Effector memory CD8-positive, alpha-beta T cell (primary cell): Measurements from ENCODE around the gene FAM186B.
A peak's percentile ranks its signal among the peaks of the same experiment; 100 is the strongest.

Experiments
- ATAC-seq: fragments of 150-1000 bp; cut with Tn5 transposase; replicated peaks from 2 replicates; pipeline ENCODE4 v1.10.0; 2021; ENCODE audit warnings: mild to moderate bottlenecking, moderate library complexity
- DNase-seq, 3 experiments: peaks; one replicate each; pipeline ENCODE4 v3.0.0; 2021
- H3K27ac Mint-ChIP-seq, 2 donors: one replicate each; pipeline ENCODE4 v1.8.0; 2022; ENCODE audit warnings: mild to moderate bottlenecking in 2 of 2, mixed read lengths in 2 of 2, moderate library complexity in 2 of 2
- H3K27me3 Mint-ChIP-seq, 2 donors: one replicate each; pipeline ENCODE4 v1.8.0; 2022; ENCODE audit warnings: mixed read lengths in 2 of 2
- H3K36me3 Mint-ChIP-seq: one replicate; pipeline ENCODE4 v1.8.0; 2022; ENCODE audit warnings: mild to moderate bottlenecking, moderate library complexity, mixed read lengths; ENCODE audit not compliant: insufficient read depth
- H3K4me1 Mint-ChIP-seq, 2 donors: one replicate each; pipeline ENCODE4 v1.8.0; 2022; ENCODE audit warnings: low read depth in 2 of 2, mixed read lengths in 2 of 2
- H3K4me3 Mint-ChIP-seq, 2 donors: one replicate each; pipeline ENCODE4 v1.8.0; 2022; ENCODE audit warnings: mild to moderate bottlenecking in 2 of 2, mixed read lengths in 2 of 2, moderate library complexity in 2 of 2
- H3K9me3 Mint-ChIP-seq, 2 donors: one replicate each; pipeline ENCODE4 v1.8.0; 2022; ENCODE audit warnings: mixed read lengths in 2 of 2

FAM186B gene

DNA sequence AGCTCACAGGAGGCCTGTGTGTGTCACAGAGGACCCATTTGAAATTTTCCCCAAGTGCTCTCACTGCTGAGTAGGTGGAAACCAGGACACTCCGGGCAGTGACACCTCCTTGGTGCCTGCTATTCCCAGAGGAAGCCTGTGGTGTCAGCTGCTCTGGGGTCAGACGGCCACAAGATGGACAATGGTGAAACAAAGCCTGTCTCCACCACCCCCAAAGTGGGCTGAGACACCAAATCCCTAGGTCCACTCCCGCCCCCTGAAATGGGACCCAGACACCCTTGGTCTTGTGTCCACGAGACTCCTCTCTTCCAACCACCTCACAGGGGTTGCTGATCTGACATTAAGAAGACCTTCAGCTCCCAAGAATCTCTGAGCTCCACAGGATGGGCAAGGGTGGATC is 59.6 kb downstream of the FAM186B start:
- no peaks in the 10 kb centered on the region for H3K9me3 Mint-ChIP-seq
- peaks cover 5 to 9% of the 10 kb centered on the region in 2 donors for H3K4me1 Mint-ChIP-seq
- ATAC-seq, result no peak
- no peak for DNase-seq
- no peak overlapping the region for H3K27ac Mint-ChIP-seq
- H3K36me3 Mint-ChIP-seq, result no peaks in the 10 kb centered on the region
- no peak overlapping the region for H3K4me3 Mint-ChIP-seq
- peaks cover 30 to 60% of the 10 kb centered on the region in 2 donors for H3K27me3 Mint-ChIP-seq

DNA sequence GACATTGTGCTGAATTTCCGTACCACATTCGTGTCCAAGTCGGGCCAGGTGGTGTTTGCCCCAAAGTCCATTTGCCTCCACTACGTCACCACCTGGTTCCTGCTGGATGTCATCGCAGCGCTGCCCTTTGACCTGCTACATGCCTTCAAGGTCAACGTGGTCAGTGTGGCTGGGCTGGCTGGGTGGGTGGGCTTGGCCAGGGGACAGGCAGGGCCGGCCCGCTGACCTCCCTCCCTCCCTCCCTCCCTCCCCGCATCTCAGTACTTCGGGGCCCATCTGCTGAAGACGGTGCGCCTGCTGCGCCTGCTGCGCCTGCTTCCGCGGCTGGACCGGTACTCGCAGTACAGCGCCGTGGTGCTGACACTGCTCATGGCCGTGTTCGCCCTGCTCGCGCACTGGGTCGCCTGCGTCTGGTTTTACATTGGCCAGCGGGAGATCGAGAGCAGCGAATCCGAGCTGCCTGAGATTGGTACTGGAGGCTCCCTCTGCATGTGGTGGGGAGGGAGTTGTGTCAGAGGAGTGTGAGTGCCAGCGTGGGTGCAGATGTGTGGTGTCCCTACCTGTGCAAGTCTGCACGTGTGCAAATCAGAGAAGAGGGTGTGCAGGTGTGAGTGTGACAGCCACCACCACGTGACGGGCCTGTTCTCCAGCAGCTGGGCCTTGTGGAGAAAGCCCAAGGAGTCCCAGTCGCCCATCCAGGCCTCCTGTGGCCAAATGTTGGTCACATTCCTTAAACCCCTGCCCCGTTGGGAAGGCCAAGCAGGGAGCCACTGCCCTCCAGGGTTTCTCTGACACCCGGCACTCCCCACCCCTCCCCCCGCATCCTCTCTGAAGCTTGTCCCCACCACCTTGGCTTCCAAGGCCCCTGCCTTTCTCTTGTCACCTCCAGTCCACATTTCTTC is 61.3 kb downstream of the FAM186B start:
- peaks cover 12 to 19% of the 10 kb centered on the region in 2 donors for H3K4me1 Mint-ChIP-seq
- no peak overlapping the region for H3K4me3 Mint-ChIP-seq
- no peak overlapping the region for H3K27ac Mint-ChIP-seq

DNA sequence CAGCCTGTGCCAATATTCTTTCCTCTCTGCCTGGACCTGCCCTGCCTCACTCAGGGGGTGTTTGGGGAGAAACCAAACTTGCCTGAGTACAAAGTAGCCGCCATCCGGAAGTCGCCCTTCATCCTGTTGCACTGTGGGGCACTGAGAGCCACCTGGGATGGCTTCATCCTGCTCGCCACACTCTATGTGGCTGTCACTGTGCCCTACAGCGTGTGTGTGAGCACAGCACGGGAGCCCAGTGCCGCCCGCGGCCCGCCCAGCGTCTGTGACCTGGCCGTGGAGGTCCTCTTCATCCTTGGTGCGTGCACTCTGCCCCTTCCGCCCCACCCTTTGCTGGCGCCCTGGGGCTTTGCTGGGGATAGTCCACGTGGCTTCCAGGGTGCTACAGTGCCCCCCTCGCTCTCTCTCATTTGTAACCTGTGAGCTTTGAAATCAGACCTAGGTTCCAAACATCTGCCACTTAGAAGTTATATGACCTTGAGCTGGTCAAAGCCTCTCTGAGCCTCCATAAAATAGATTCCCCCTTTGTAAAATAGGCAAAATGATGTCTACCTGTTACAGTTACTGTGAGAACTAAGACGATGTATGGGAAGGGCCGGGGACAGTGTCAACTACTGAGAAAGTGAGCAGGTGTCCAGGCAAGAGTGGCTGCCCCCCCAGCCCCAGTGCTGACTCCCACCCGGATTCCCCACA is 62.1 kb downstream of the FAM186B start:
- DNase-seq (no peak), ATAC-seq (no peak)
- Mint-ChIP-seq H3K4me3 (no peak overlapping the region), H3K36me3 (no peaks in the 10 kb centered on the region), H3K9me3 (no peaks in the 10 kb centered on the region), H3K4me1 (peaks cover 12 to 17% of the 10 kb centered on the region in 2 donors), H3K27me3 (peaks cover 15 to 46% of the 10 kb centered on the region in 2 donors), H3K27ac (no peak overlapping the region)

More for the DNA sequence above, 61.3 kb downstream of the FAM186B start:
- H3K27me3 Mint-ChIP-seq, result peaks cover 22 to 54% of the 10 kb centered on the region in 2 donors
- H3K9me3 Mint-ChIP-seq, result no peaks in the 10 kb centered on the region
- no peaks in the 10 kb centered on the region for H3K36me3 Mint-ChIP-seq
- ATAC-seq, result no peak
- no peak for DNase-seq

DNA sequence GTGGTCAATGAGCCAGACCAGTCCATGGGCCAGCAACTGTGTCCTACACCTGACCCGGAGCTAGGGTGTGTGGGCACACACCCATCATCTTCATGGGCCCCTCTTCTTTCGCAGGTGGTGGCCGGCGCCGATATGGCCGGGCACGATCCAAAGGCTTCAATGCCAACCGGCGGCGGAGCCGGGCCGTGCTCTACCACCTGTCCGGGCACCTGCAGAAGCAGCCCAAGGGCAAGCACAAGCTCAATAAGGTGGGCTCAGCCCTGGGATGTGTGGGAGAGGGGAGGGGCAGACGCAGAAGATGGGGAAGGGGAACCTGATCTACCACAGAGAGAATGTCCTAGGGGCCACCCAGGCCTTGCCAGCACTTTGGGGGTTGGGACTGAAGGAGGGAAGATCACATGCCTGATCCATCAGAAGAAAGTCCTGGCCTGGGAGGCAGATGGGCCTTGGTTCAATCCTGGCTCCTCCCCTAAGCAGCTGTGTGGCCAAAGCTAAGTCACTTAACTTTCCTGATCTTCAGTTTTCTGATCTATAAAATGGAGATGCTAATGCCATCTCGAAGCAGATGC is 62.8 kb downstream of the FAM186B start:
- Mint-ChIP-seq H3K27me3 (peaks cover 8 to 39% of the 10 kb centered on the region in 2 donors), H3K27ac (no peak overlapping the region), H3K4me1 (peaks cover 12 to 18% of the 10 kb centered on the region in 2 donors)

DNA sequence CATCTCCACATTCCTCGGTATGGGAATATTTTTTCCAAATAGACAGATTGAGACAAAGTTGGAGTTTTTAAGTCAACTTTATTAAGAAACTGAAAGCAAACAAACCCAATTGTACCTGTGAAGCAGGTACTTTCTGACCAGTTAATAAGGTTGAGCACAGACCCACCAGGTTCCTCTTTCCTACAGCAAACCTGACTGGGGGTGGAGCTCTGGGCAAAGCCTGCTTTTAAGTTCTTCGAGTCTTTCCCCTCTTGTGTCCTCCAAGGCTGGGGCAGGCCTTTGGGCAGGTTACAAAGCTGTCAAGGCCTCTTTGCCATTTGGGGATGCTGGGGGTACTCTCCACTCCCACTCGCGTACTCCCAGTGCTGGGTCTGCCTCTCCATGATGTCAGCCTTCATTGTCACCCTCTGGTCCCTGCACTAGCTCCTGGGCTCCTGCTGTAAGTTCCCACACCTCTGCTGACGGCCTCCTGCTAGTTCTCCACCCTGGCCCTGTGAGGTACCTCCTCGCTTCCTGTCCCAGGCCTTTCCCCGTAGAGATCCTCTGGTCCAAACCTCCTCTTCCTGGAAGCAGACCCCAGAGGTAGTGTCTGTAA is 63.4 kb downstream of the FAM186B start:
- ATAC-seq (no peak), DNase-seq (no peak)
- H3K4me1 Mint-ChIP-seq, result peaks cover 12 to 22% of the 10 kb centered on the region in 2 donors
- peaks cover 1 to 33% of the 10 kb centered on the region in 2 donors for H3K27me3 Mint-ChIP-seq
- H3K9me3 Mint-ChIP-seq, result no peaks in the 10 kb centered on the region
- peak overlapping the region; percentile 20 to 29 for H3K4me3 Mint-ChIP-seq
- H3K27ac Mint-ChIP-seq, result no peak overlapping the region
- no peaks in the 10 kb centered on the region for H3K36me3 Mint-ChIP-seq

More for the DNA sequence above, 62.8 kb downstream of the FAM186B start:
- Mint-ChIP-seq H3K9me3 (no peaks in the 10 kb centered on the region), H3K36me3 (no peaks in the 10 kb centered on the region), H3K4me3 (peak overlapping the region; percentile 20 to 29)
- ATAC-seq (no peak), DNase-seq (no peak)

- Mint-ChIP-seq H3K4me3 (no peak overlapping the region), H3K9me3 (no peaks in the 10 kb centered on the region), H3K27ac (peak overlapping the region in 1 of 2 donors; percentile 44), H3K4me1 (peaks cover 12 to 22% of the 10 kb centered on the region in 2 donors), H3K36me3 (no peaks in the 10 kb centered on the region), H3K27me3 (peaks cover 0 to 26% of the 10 kb centered on the region in 2 donors)
- DNase-seq (no peak), ATAC-seq (no peak)
Observed at GRCh38 chr12:49541140-49541861, 64.1 kb downstream of the FAM186B start.

DNA sequence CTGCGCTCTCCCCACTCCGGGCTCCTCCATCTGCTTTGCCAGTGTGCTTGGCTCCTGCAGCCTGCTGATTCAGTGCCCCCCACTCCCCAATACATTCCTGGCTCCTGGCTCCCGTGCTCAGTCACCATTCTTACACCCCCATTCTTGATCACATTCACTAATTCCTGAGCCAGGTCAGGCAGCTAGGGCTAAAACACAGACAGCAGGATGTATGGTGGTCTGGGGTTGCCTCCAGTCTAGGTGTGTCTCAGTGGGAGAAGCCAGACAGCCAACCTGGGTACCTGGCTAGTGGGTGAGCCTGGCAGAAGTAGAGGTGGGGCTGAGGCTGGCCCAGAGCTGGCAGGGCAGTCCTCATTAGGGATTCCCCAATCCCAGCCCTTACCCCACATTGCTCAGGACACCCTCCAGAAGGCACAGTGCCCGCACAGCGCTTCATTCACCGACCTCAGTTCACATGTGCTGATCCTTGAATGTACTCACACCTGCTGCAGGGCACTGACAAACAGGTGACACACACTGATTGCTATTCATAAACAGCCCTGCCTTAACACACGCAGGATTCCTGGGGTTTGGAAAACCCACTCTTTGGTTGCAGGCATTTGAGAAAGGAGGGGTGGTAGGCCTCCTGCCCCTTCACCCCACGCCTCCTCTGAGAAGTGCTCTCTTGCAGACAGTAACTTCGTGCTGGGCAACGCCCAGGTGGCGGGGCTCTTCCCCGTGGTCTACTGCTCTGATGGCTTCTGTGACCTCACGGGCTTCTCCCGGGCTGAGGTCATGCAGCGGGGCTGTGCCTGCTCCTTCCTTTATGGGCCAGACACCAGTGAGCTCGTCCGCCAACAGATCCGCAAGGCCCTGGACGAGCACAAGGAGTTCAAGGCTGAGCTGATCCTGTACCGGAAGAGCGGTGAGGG is 65.0 kb downstream of the FAM186B start:
- H3K36me3 Mint-ChIP-seq, result no peaks in the 10 kb centered on the region
- ATAC-seq, result no peak
- DNase-seq, result no peak
- peak overlapping the region; percentile 68 to 73 for H3K4me3 Mint-ChIP-seq
- peak overlapping the region; percentile 65 to 70 for H3K27ac Mint-ChIP-seq
- H3K4me1 Mint-ChIP-seq, result peaks cover 12 to 22% of the 10 kb centered on the region in 2 donors
- no peaks in the 10 kb centered on the region for H3K9me3 Mint-ChIP-seq
- peaks cover 0 to 18% of the 10 kb centered on the region in 2 donors for H3K27me3 Mint-ChIP-seq

GRCh38 chr12:49539406-49540228 is 65.8 kb downstream of the FAM186B start:
- Mint-ChIP-seq H3K27me3 (peaks cover 0 to 9% of the 10 kb centered on the region in 2 donors), H3K27ac (peak overlapping the region; percentile 65 to 70), H3K9me3 (no peaks in the 10 kb centered on the region), H3K36me3 (no peaks in the 10 kb centered on the region), H3K4me3 (peak overlapping the region; percentile 68 to 73), H3K4me1 (peaks cover 12 to 18% of the 10 kb centered on the region in 2 donors)
- ATAC-seq, result no peak
- no peak for DNase-seq

DNA sequence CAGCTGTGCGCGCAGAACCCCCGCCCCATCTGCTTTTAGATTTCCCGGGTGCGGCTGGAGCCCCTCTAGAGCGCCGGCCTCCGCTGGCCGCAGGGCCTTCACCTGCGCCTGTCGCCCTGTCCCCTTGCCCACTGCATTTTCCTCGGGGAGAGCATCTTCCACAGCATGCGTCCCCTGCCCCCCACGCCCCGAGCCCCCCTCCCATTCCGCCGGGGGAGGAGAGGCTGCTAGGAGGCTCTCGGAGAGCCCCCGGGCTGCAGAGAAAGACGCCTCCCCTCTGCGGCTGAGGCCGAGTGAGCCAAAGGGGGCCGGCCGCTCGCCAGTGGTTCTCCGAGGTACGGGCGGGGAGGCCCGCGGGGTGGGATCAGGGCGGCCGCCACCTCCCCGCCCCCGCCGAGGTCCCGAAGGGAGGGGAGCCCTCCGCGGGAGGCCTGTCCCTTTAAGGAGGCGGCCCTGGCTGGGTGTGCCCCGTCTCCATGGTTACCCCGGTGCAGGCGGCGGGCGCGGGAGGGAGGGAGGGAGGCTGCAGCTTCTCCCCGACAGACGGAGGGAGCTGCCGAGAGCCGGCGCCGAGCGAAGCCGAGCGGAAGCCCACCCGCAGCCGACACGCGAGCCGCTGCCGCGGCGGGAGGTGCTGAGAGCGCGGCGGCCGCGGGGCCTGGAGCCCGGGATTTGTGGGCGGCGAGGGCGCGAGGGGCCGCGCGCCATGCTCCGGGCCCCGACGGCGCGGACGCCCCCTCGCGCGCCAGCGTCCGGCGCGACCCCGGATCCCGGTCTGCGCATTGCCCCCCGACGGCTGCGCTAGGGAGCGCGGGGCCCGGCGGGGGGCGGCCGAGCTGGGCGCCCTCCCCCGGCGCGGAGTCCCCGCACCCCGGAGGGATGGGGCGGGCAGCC is 66.7 kb downstream of the FAM186B start, which contains the start of gene KCNH3:
Gene KCNH3, plus strand, starts transcription at position 521 of the 894 bp plus-strand sequence. CDS start 387 bp downstream, outside the sequence.
- Mint-ChIP-seq H3K4me1 (peaks cover 12 to 18% of the 10 kb centered on the region in 2 donors), H3K4me3 (peak within 1 kb of the TSS; percentile 82 to 83), H3K36me3 (no peaks in the 10 kb centered on the region), H3K27ac (peak within 1 kb of the TSS; percentile 65 to 70), H3K27me3 (peaks cover 0 to 9% of the 10 kb centered on the region in 2 donors), H3K9me3 (no peaks in the 10 kb centered on the region)
- peak; percentile 91 for ATAC-seq
- DNase-seq, result peak; percentile 81 to 84 (median 82)

DNA sequence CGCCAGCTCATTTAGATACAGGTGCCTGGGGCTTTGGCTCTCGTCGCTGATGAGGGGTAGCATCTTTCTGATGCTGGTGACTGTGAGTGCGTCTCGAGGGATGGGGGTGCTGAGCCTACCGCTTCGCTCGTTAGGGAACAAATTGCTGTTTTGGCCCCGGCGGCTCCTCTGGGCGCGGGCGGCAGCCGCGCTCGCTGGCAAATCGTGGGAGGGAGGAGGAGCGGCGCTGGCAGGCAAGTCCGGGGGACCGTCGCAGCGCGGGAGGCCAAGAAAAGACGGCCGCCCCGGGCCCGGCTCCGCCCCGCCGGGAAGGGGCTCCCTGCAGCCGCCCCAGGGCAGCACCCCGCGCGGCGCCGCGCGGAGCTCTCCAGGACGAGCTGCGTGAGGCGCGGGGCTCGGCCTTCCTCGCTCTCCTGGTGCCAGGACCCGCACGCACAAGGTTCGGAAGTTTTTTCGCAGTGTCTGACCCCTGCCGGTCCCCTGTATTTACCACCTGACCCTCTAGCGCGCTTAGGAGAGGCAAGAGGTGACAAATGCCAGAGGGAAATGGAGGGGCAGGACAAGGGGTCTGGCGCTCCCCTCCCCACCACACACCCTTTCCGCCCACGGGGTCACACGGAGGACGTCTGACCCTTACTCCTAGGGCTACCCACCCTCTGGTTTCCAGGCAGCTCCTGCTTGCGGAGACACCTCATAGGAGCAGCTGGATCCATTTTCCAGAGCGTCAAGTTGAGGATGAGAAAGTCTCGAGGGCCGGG is 67.5 kb downstream of the FAM186B start:
- ATAC-seq, result peak; percentile 16
- Mint-ChIP-seq H3K4me1 (peaks cover 12 to 18% of the 10 kb centered on the region in 2 donors), H3K9me3 (no peaks in the 10 kb centered on the region), H3K4me3 (peak overlapping the region; percentile 82 to 83), H3K27me3 (peaks cover 0 to 9% of the 10 kb centered on the region in 2 donors), H3K36me3 (no peaks in the 10 kb centered on the region), H3K27ac (no peak overlapping the region)
- no peak for DNase-seq
